HG02943 (cell line): ENCODE measurements around the gene PSMD4.

Experiments used
- ATAC-seq: cut with Tn5 transposase; IDR thresholded peaks from one replicate; pipeline ENCODE4 v1.9.1; 2021; ENCODE audit warnings: mild to moderate bottlenecking, low read depth, moderate library complexity; ENCODE audit not compliant: unreplicated experiment

The PSMD4 gene

GRCh38 chr1:151293093-151293492, 38.6 kb downstream of the PSMD4 start:
- no peak for ATAC-seq

GRCh38 chr1:151294742-151295462, 40.4 kb downstream of the PSMD4 start:
- no peak for ATAC-seq

- ATAC-seq: no peak
Observed at GRCh38 chr1:151309811-151310323, 55.3 kb downstream of the PSMD4 start.

- ATAC-seq: no peak
Observed at GRCh38 chr1:151311011-151311410, 56.5 kb downstream of the PSMD4 start.

- ATAC-seq: no peak
Observed at GRCh38 chr1:151311589-151312331, 57.2 kb downstream of the PSMD4 start.

GRCh38 chr1:151312411-151312810, 57.9 kb downstream of the PSMD4 start:
- no peak for ATAC-seq

- no peak for ATAC-seq
Observed at GRCh38 chr1:151312826-151313225, 58.3 kb downstream of the PSMD4 start.

- no peak for ATAC-seq
Observed at GRCh38 chr1:151313501-151313900, 59.0 kb downstream of the PSMD4 start.

- ATAC-seq: no peak
Observed at GRCh38 chr1:151314137-151314875, 59.8 kb downstream of the PSMD4 start.

- no peak for ATAC-seq
Observed at GRCh38 chr1:151315565-151316235, 61.2 kb downstream of the PSMD4 start.
